A673 (cell line): ENCODE data around the gene CRX. TPM values are rescaled to one million over a fixed set of nuclear protein-coding genes. Genes with fewer than 3 reads are reported as not detected.

Experiments used
- BruUV-seq: library from RNA; stranded (reverse); fragments of 400-500 nt; replicated peaks from 2 replicates; lab custom pipeline; 2021; lab: Mats Ljungman, UMichigan
- CTCF ChIA-PET: fragments of 300-600 bp; sonication (Branson Sonifier 250); formaldehyde crosslinking; loops from one replicate; lab custom pipeline; 2022; ENCODE audit warnings: antibody characterized with exemption; lab: Charles Lee
- POLR2A ChIA-PET: fragments of 300-600 bp; sonication (Branson Sonifier 250); formaldehyde crosslinking; loops from one replicate; lab custom pipeline; 2022; ENCODE audit warnings: antibody characterized with exemption; ENCODE audit not compliant: low non-redundant PET; lab: Charles Lee
- DNase-seq: peaks from one replicate; pipeline ENCODE4 v3.0.0-alpha.2; 2015; ENCODE audit warnings: low spot score
- H3K27ac ChIP-seq: fragments of 200-600 bp; sonication (generic); 2 replicates; pipeline ENCODE4 v1.5.1; 2016; ENCODE audit warnings: mixed run types, low read depth, mild to moderate bottlenecking, mixed read lengths, antibody characterized with exemption, low read length; ENCODE audit not compliant: poor library complexity, severe bottlenecking
- H3K27me3 ChIP-seq: fragments of 200-600 bp; sonication (generic); replicated peaks from 2 replicates; pipeline ENCODE4 v1.6.1; 2017; ENCODE audit warnings: mixed run types, low read depth, mild to moderate bottlenecking, mixed read lengths, antibody characterized with exemption, low read length; ENCODE audit not compliant: insufficient read depth, poor library complexity
- H3K36me3 ChIP-seq: fragments of 200-600 bp; sonication (generic); 2 replicates; pipeline ENCODE4 v1.6.1; 2016; ENCODE audit warnings: mixed run types, mild to moderate bottlenecking, mixed read lengths, antibody characterized with exemption, low read length; ENCODE audit not compliant: insufficient read depth, poor library complexity, severe bottlenecking
- H3K4me1 ChIP-seq: fragments of 200-600 bp; sonication (generic); 2 replicates; pipeline ENCODE4 v1.6.1; 2017; ENCODE audit warnings: mixed run types, mild to moderate bottlenecking, mixed read lengths, antibody characterized with exemption, low read length; ENCODE audit not compliant: insufficient read depth, poor library complexity, severe bottlenecking
- H3K4me3 ChIP-seq: fragments of 200-600 bp; sonication (generic); 2 replicates; pipeline ENCODE4 v1.5.1; 2016; ENCODE audit warnings: low read depth, mixed run types, mild to moderate bottlenecking, mixed read lengths, low read length; ENCODE audit not compliant: poor library complexity, severe bottlenecking
- H3K9me3 ChIP-seq: fragments of 200-600 bp; sonication (generic); 2 replicates; pipeline ENCODE4 v1.6.1; 2016; ENCODE audit warnings: mixed run types, low read depth, mild to moderate bottlenecking, mixed read lengths, antibody characterized with exemption, low read length; ENCODE audit not compliant: poor library complexity, severe bottlenecking
- CTCF ChIP-seq: fragments of 300-800, 200-600 bp; sonication (generic); conservative IDR thresholded peaks from 2 replicates; pipeline ENCODE4 v1.5.1; 2017; ENCODE audit warnings: low read depth, mild to moderate bottlenecking, antibody characterized with exemption, low read length, moderate library complexity, mixed read lengths
- EZH2 ChIP-seq: fragments of 200-600 bp; sonication (generic); IDR thresholded peaks from 2 replicates; pipeline ENCODE4 v1.6.1; 2017; ENCODE audit warnings: borderline replicate concordance, low read depth, mild to moderate bottlenecking, mixed read lengths, antibody characterized with exemption, low read length; ENCODE audit not compliant: poor library complexity, severe bottlenecking
- intact Hi-C: fragments of 100-400 bp; cut with micrococcal nuclease; formaldehyde crosslinking; loops from one replicate; pipeline ENCODE4 v1.10.0; 2022; ENCODE audit not compliant: unreplicated experiment
- total RNA-seq: library from RNA; stranded (reverse); gene quantifications from 2 replicates; pipeline ENCODE4 v1.2.3, GENCODE V29; 2021

Gene CRX
- total RNA-seq, 1 experiment from 2014 or later: not detected

GRCh38 chr19:47882890-47883289 is 61.2 kb downstream of the CRX start:
- CTCF ChIA-PET: no interaction called here
- no TSS peak for BruUV-seq
- TF ChIP-seq EZH2 (no peak), CTCF (no peak)
- no peaks in the 10 kb centered on the region for H3K9me3 ChIP-seq
- H3K27me3 ChIP-seq: no peaks in the 10 kb centered on the region
- DNase-seq: no peak
- no peak overlapping the region for H3K27ac ChIP-seq
- H3K4me1 ChIP-seq: no peaks in the 10 kb centered on the region
- H3K4me3 ChIP-seq: no peak overlapping the region
- POLR2A ChIA-PET: no interaction called here
- H3K36me3 ChIP-seq: no peaks in the 10 kb centered on the region
- intact Hi-C loops: no loop called here

GRCh38 chr19:47885067-47885463 is 63.3 kb downstream of the CRX start:
- Histone ChIP-seq H3K36me3 (no peaks in the 10 kb centered on the region), H3K4me1 (no peaks in the 10 kb centered on the region), H3K27me3 (no peaks in the 10 kb centered on the region), H3K9me3 (no peaks in the 10 kb centered on the region), H3K4me3 (no peak overlapping the region), H3K27ac (no peak overlapping the region)
- no TSS peak for BruUV-seq
- ChIA-PET POLR2A (interaction anchor here (0.6 kb wide), 1 partner anchor 1073 kb away, joined by 3 read pairs; no protein-coding TSS in a partner anchor), CTCF (no interaction called here)
- intact Hi-C loops: no loop called here
- no peak for TF ChIP-seq CTCF
- no peak for TF ChIP-seq EZH2
- DNase-seq: no peak

GRCh38 chr19:47886010-47886559 is 64.3 kb downstream of the CRX start, which contains the start of gene SULT2A1:
SULT2A1 (minus strand) TSS chr19:47886315; CDS start chr19:47886257, 58 bp downstream.
- H3K4me3 ChIP-seq: no peak within 1 kb of the TSS
- no peaks in the 10 kb centered on the region for H3K9me3 ChIP-seq
- no peak within 1 kb of the TSS for H3K27ac ChIP-seq
- TF ChIP-seq CTCF (no peak), EZH2 (no peak)
- H3K4me1 ChIP-seq: no peaks in the 10 kb centered on the region
- H3K36me3 ChIP-seq: no peaks in the 10 kb centered on the region
- no peaks in the 10 kb centered on the region for H3K27me3 ChIP-seq
- no peak for DNase-seq
- BruUV-seq: no TSS peak
- ChIA-PET CTCF (no interaction called here), POLR2A (no interaction called here)
- intact Hi-C loops: no loop called here
